8988T (cell line): ENCODE measurements around the gene BCL7C.

Experiments
- DNase-seq: peaks from one replicate; pipeline ENCODE4 v3.0.0; 2011

BCL7C gene

DNA sequence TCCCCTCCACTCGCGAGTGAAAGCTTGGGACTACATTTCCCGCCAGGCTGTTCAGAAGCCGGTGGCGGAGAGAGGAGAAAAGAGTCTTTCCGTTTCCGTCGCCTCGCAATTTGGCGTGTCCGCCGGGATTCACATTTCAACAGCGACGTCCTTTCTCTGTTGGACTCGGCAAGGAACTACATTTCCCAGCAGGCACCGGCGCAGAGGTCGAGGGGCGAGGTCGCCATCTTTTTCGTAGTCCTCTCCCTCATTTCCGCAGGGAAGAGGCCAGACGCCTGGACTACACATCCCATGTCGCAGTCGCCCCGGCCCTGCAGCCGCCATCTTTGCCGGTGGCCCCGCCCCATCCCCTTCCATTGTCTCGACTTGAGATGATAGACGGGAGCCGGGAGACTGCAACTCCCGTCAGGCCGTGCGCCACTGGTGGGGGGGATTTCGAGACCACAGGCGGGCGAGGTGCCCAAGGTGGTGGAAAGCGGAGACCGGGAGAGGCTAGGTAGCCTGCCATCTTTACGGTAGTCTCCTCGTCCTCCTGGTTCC lies 28.6 kb upstream of the BCL7C start:
- peak; percentile 76 for DNase-seq

- DNase-seq: peak; percentile 51
These were observed 28.0 kb upstream of the BCL7C start for GRCh38 chr16:30921748-30922419.

- no peak for DNase-seq
These were observed 27.5 kb upstream of the BCL7C start for GRCh38 chr16:30921459-30921747.

DNA sequence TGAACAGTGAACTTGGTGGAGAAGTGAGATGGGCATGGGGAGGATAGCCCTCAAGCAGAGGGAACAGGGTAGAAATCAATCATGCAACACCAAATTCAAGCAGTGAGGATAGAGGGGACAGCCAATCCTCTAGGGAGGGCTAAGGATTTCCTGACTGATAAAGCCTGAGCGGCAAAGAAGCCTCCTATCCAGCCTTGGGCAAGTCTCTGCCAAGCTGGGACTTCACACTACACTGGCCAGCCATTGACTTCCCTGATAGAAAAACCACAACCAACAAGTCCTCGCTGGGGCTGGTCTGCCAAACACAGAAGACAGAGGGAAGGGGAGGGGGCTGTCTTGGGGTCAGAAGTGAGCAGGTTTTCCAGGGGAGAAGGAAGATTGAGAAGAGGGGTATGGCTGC lies 27.0 kb upstream of the BCL7C start:
- DNase-seq: no peak

GRCh38 chr16:30918614-30919013 lies 24.7 kb upstream of the BCL7C start:
- no peak for DNase-seq

GRCh38 chr16:30914830-30915229 lies 21.0 kb upstream of the BCL7C start:
- DNase-seq: no peak

DNA sequence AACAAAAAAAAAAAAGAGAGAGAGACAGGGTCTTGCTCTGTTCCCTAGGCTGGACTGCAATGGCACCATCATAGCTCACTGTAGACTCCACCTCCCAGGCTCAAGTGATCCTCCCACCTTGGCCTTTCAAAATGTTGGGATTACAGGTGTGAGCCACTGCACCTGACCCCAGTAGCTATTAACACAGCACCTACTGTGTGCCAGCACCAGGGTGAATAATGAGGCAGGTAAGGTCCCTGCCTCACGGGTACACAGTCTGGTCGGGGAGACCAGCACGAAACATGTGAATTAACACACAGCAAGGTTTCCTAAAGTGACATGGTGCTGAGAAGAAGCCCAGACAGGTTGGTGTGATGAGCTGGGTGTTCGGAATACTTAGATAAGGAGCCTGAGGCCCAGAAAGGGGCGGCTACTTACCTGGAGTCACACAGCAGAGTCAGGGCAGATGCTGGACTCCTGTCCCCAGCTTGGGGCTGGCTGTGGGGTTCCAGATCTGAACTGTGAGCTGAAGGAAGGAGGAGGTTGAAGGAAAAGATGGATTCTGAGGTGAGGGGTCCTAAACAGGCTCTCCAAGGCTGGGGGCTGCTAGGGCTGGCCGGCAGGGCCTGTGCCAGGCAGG lies 19.0 kb upstream of the BCL7C start:
- no peak for DNase-seq

GRCh38 chr16:30910427-30911029 lies 16.7 kb upstream of the BCL7C start:
- no peak for DNase-seq

GRCh38 chr16:30907064-30907463 lies 13.2 kb upstream of the BCL7C start:
- no peak for DNase-seq

- no peak for DNase-seq
These were observed 10.4 kb upstream of the BCL7C start for GRCh38 chr16:30904114-30904780.

- no peak for DNase-seq
These were observed 9.7 kb upstream of the BCL7C start for GRCh38 chr16:30903596-30903995.

DNA sequence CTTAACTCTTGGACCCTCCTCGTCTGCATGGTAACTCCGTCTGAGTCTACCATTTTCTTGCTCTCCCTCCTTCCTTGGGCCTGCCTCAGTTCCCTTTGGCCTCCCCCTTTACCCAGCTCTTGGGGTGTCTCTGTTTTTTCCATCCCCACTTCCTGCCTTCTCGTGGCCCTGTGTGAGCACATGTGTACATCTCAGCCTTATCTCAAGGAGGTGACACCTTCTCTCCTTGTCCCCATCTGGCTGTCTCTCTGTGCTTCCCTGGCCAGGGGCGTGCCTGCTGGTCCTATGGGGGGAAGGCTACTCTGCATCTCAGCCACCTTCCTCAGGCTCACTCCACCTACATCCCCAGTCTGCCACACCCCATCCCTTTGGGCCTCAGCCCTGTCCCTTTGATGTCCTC lies 9.1 kb upstream of the BCL7C start:
- no peak for DNase-seq

- peak; percentile 86 for DNase-seq
These were observed 8.4 kb upstream of the BCL7C start for GRCh38 chr16:30902029-30902972.

- DNase-seq: no peak
These were observed 7.5 kb upstream of the BCL7C start for GRCh38 chr16:30901201-30902028.

DNA sequence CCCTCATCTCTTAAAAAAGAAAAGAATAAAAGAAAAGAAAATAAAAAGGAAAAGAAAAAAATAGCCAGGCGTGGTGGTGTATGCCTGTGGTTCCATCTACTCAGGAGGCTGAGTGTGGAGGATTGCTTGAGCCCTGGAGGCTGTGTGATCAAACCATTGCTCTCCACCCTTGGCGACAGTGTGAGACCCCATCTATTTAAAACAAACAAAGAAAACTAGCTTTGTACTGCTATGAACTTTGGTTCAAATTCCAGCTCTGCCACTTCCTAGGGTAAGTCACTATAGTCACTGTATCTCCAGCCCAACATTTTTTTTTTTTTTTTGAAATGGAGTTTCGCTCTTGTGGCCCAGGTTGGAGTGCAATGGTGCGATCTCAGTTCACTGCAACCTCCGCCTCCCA lies 6.7 kb upstream of the BCL7C start:
- no peak for DNase-seq

DNA sequence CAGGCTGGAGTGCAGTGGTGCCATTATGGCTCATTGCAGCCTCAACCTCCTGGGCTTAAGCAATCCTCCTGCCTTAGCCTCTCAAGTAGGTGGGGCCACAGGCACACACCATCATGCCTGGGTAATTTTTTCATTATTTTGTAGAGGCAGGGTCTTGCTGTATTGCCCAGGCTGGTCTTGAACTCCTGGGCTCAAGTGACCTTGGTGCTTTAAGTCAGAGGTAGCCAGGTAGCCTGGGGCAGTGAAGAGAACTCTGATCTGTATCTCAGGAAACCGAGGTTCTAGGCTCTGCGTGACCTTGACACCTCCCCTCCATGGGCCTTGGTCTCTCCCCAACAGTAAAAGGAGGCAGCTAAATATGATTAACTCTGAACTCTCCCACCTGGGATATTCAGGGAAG lies 5.9 kb upstream of the BCL7C start:
- no peak for DNase-seq

- peak; percentile 63 for DNase-seq
These were observed 3.2 kb upstream of the BCL7C start for GRCh38 chr16:30896889-30897733.

DNA sequence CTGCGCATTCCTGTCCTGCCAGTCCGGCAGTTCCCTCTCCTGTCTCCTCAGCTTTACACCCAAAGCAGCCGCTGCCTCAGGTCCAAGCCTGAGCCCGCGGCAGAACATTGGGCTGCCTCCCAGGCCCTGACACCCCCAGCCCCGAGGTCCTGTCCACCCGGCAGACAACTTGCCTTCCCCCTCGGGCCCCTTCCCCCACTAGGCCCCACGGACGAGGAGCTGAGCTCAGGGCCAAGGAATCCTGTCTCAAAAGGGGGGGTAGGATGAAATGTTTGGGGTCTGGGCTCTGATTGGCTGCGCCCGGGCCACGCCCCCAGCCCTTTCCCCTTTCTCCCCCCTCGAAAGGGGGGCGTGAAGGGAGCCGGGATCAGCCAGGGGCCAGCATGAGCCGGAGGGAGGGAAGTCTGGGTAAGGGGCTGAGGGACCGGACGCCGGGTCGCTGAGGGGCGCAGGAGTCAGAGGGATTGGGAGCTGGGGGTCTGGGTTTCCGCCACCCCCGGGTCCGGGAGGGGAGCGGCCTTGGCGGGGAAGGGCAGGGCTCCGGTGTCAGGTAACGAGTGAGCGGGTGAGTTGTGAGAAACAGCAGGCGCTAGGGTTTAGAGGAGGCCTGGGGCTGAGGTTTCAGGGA lies 2.5 kb upstream of the BCL7C start, which contains the start of gene CTF1:
CTF1 (plus strand) TSS at position 354 of the 628 bp plus-strand sequence; CDS start at position 384, 30 bp downstream.
- no peak for DNase-seq

DNA sequence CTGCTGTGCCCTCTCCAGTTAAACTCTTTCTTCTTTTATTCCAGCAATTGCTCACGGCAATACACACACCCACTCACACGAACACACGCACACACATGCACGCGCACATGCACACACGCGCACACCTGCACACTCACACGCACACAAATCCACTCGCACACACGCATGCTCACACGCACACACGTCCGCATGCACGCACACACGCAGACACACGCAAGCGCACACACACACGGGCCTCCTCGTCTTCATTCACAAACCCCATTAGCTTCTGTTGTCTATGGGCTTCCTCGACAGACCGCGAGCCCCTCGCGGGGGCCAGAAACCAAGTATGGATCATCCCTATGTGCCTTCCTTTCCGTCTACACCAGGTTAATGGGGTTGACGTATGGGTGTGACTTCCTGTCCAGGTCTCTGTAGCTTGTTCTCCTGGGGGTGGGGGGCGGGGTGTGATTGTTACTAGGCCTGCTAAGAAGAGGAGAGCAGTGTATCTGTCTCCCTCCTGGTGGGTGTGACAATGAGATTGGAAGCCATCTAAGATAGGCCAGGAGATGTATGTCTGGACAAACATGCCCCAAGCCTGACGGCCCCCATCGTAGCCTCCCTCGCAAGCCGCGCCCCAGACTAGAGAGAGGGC lies 1.9 kb upstream of the BCL7C start:
- no peak for DNase-seq
